ENCODE measurements around the gene MRPS18A. TPM values are rescaled to one million over a fixed set of nuclear protein-coding genes. Genes with fewer than 3 reads are reported as not detected.
"Not testable (repeated sequence)": the region's sequence is repeated elsewhere in the genome, so short reads cannot be mapped to it uniquely, and the experiment has no call there.

Gene MRPS18A
- total and polyA plus RNA-seq, 2 experiments from 2014 or later: 58.6 to 62.7 TPM

- ATAC-seq: not testable (repeated sequence)
These were observed 24.6 kb downstream of the MRPS18A start for GRCh38 chr6:43662948-43663347.

DNA sequence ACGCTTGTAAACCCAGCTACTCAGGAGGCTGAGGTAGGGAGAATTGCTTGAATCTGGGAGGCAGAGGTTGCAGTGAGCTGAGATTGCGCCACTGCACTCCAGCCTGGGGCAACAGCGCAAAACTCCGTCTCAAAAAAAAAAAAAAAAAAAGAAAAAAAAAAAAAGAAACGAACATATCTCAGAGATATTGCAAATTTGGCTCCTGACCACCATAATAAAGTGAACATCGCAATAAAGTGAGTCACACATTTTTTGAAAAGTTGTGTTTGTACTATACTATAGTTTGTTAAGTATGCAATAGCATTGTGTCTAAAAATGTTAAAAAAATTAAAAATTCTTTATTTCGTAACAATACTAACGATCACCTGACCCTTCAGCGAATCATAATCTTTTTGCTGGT, 29.4 kb downstream of the MRPS18A start:
- Histone ChIP-seq H2AFZ (no peak overlapping the region), H3K79me2 (replicated peaks; ENCODE audit: insufficient read depth) (no peaks in the 10 kb centered on the region), H3K4me2 (no peak overlapping the region), H3K4me3 (no peak overlapping the region), H4K20me1 (replicated peaks; ENCODE audit: insufficient read depth) (no peaks in the 10 kb centered on the region), H3K27me3 (ENCODE audit: insufficient read depth) (no peaks in the 10 kb centered on the region), H3K9me2 (ENCODE audit: insufficient read depth) (peaks cover 5% of the 10 kb centered on the region), H3K36me3 (ENCODE audit: insufficient read depth) (no peaks in the 10 kb centered on the region), H3K4me1 (ENCODE audit: insufficient read depth) (peaks cover 8% of the 10 kb centered on the region), H3F3A (replicated peaks; ENCODE audit: low read depth) (no peaks in the 10 kb centered on the region), H3K27ac (ENCODE audit: low read depth) (no peak overlapping the region)
- Mint-ChIP-seq H3K36me3 (ENCODE audit: low read depth) (peaks cover 4% of the 10 kb centered on the region; the same call in 2 of the 3 replicates), H3K4me1 (peaks cover 5% of the 10 kb centered on the region; the same call in 2 of the 3 replicates), H3K9me3 (peaks cover 7% of the 10 kb centered on the region; the same call in 2 of the 3 replicates), H3K27me3 (ENCODE audit: insufficient read depth, low read depth, poor library complexity) (peaks cover 3% of the 10 kb centered on the region), H3K4me3 (no peak overlapping the region), H3K27ac (no peak overlapping the region)
- no peak for DNase-seq (ENCODE audit: low spot score)
- TF ChIP-seq POLR2AphosphoS5 (IDR thresholded peaks at IDR 0.05; ENCODE audit: low read depth): no peak
- no peak for TF ChIP-seq JUNB (IDR thresholded peaks at IDR 0.05; ENCODE audit: unreplicated experiment)
- TF ChIP-seq ZNF331 (CRISPR knock-in tag; IDR thresholded peaks at IDR 0.05; ENCODE audit: low read depth): no peak
- TF ChIP-seq EZH2phosphoT487 (IDR thresholded peaks at IDR 0.05; ENCODE audit: unreplicated experiment): no peak
- TF ChIP-seq, protein P1, sequence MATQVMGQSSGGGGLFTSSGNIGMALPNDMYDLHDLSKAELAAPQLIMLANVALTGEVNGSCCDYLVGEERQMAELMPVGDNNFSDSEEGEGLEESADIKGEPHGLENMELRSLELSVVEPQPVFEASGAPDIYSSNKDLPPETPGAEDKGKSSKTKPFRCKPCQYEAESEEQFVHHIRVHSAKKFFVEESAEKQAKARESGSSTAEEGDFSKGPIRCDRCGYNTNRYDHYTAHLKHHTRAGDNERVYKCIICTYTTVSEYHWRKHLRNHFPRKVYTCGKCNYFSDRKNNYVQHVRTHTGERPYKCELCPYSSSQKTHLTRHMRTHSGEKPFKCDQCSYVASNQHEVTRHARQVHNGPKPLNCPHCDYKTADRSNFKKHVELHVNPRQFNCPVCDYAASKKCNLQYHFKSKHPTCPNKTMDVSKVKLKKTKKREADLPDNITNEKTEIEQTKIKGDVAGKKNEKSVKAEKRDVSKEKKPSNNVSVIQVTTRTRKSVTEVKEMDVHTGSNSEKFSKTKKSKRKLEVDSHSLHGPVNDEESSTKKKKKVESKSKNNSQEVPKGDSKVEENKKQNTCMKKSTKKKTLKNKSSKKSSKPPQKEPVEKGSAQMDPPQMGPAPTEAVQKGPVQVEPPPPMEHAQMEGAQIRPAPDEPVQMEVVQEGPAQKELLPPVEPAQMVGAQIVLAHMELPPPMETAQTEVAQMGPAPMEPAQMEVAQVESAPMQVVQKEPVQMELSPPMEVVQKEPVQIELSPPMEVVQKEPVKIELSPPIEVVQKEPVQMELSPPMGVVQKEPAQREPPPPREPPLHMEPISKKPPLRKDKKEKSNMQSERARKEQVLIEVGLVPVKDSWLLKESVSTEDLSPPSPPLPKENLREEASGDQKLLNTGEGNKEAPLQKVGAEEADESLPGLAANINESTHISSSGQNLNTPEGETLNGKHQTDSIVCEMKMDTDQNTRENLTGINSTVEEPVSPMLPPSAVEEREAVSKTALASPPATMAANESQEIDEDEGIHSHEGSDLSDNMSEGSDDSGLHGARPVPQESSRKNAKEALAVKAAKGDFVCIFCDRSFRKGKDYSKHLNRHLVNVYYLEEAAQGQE (IDR thresholded peaks at IDR 0.05; ENCODE audit: unreplicated experiment): no peak
- no peak for ATAC-seq

More at GRCh38 chr6:43662948-43663347, 24.6 kb downstream of the MRPS18A start:
- not testable (repeated sequence) for H3K9me3 Mint-ChIP-seq; H3K4me3 Mint-ChIP-seq; H3K36me3 ChIP-seq (ENCODE audit: insufficient read depth); H4K20me1 ChIP-seq (replicated peaks; ENCODE audit: insufficient read depth); DNase-seq (ENCODE audit: low spot score); H3K4me3 ChIP-seq; H3K9me2 ChIP-seq (ENCODE audit: insufficient read depth); H3K27me3 ChIP-seq (ENCODE audit: insufficient read depth); H3K36me3 Mint-ChIP-seq (ENCODE audit: low read depth); H3F3A ChIP-seq (replicated peaks; ENCODE audit: low read depth); H3K27ac Mint-ChIP-seq; H2AFZ ChIP-seq; H3K4me2 ChIP-seq; H3K27ac ChIP-seq (ENCODE audit: low read depth); H3K4me1 ChIP-seq (ENCODE audit: insufficient read depth); H3K4me1 Mint-ChIP-seq; H3K79me2 ChIP-seq (replicated peaks; ENCODE audit: insufficient read depth)
- H3K27me3 Mint-ChIP-seq (ENCODE audit: insufficient read depth, low read depth, poor library complexity): peaks cover 15% of the 10 kb centered on the region

DNA sequence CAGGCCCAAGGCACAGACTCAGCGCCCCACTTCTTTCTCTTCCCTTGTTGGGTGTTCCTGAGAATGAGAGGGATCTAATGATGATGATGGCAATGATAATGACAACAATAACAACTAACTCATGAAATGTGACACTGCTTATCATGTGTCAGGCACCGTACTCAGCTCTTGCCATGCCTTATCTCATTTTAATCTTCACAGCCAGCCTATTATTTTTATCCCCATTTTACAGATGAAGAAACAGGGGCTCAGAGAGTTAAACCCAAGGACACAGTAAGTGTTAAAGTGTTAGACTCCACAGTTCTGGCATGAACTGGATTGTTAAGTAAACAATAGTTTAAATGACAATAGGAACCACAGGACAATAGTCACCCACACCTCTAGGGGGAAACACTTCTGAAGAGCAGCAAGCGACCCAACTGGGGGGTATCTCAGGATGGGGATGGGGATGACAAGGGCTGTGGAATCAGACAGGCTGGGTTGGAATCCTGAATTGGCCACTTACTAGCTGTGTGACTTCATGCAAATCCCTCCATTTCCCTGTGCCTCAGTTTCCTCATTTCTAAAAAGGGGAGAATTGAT, 30.3 kb downstream of the MRPS18A start:
- DNase-seq (ENCODE audit: low spot score) (peak; percentile 32), ATAC-seq (peak; percentile 40; the same call in 1 of the 3 replicates)
- Mint-ChIP-seq H3K4me1 (peaks cover 5% of the 10 kb centered on the region; the same call in 2 of the 3 replicates), H3K36me3 (ENCODE audit: low read depth) (peaks cover 4% of the 10 kb centered on the region; the same call in 2 of the 3 replicates), H3K27me3 (ENCODE audit: insufficient read depth, low read depth, poor library complexity) (peaks cover 3% of the 10 kb centered on the region), H3K9me3 (peaks cover 7% of the 10 kb centered on the region; the same call in 2 of the 3 replicates), H3K4me3 (no peak overlapping the region), H3K27ac (no peak overlapping the region)
- Histone ChIP-seq H3K36me3 (ENCODE audit: insufficient read depth) (no peaks in the 10 kb centered on the region), H3K4me2 (no peak overlapping the region), H2AFZ (no peak overlapping the region), H3F3A (replicated peaks; ENCODE audit: low read depth) (no peaks in the 10 kb centered on the region), H3K79me2 (replicated peaks; ENCODE audit: insufficient read depth) (no peaks in the 10 kb centered on the region), H4K20me1 (replicated peaks; ENCODE audit: insufficient read depth) (no peaks in the 10 kb centered on the region), H3K4me3 (no peak overlapping the region), H3K9me2 (ENCODE audit: insufficient read depth) (peaks cover 5% of the 10 kb centered on the region), H3K4me1 (ENCODE audit: insufficient read depth) (peaks cover 8% of the 10 kb centered on the region), H3K27me3 (ENCODE audit: insufficient read depth) (no peaks in the 10 kb centered on the region), H3K27ac (ENCODE audit: low read depth) (no peak overlapping the region)
- TF ChIP-seq, protein P1 (IDR thresholded peaks at IDR 0.05; ENCODE audit: unreplicated experiment): no peak
- no peak for TF ChIP-seq CREB1 (CRISPR knock-in tag; IDR thresholded peaks at IDR 0.05; ENCODE audit: low read depth)
- TF ChIP-seq POLR2AphosphoS5 (IDR thresholded peaks at IDR 0.05; ENCODE audit: low read depth): no peak
- peak in 1 of 2 experiments; percentile 26; a peak in 2 of 4 replicates for TF ChIP-seq CTCF (conservative IDR thresholded peaks at IDR 0.05; ENCODE audit: low read depth in 2 of 2)

Measured in GM23338 (cell line).